ENCODE data around the gene TSPAN9.

DNA sequence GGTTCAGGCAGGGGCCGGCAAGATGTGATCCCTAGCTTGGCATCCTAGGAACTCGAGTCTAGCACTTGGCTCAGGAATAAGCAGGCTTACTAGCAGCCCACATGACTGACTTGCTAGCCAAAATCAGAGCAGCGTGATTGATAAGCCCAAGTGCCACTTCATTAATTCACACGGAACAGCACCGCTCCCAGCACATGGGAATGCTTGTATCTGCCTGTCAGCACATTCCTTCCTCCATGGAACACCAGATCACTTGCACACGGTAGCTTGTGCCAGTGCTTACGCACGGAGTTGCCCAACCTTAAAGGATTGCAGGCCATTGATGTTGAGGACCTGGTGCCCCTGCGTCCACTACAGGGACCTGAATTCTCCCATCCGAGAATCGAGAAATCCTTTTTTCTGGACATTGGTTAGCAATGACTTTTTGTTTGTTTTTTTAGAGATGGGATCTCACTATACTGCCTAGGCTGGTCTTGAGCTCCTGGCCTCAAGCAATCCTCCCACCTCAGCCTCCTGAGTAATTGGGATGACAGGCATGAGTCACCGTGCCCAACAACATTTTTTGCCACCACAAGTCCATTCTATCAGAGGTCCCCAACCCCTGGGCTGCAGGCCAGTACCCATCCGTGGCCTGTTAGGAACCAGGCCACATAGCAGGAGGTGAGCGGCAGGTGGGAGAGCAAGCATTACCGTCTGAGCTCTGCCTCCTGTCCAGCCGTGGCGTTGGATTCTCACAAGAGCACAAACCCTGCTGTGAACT lies 30.6 kb upstream of the TSPAN9 start:
- TF ChIP-seq, protein P1, sequence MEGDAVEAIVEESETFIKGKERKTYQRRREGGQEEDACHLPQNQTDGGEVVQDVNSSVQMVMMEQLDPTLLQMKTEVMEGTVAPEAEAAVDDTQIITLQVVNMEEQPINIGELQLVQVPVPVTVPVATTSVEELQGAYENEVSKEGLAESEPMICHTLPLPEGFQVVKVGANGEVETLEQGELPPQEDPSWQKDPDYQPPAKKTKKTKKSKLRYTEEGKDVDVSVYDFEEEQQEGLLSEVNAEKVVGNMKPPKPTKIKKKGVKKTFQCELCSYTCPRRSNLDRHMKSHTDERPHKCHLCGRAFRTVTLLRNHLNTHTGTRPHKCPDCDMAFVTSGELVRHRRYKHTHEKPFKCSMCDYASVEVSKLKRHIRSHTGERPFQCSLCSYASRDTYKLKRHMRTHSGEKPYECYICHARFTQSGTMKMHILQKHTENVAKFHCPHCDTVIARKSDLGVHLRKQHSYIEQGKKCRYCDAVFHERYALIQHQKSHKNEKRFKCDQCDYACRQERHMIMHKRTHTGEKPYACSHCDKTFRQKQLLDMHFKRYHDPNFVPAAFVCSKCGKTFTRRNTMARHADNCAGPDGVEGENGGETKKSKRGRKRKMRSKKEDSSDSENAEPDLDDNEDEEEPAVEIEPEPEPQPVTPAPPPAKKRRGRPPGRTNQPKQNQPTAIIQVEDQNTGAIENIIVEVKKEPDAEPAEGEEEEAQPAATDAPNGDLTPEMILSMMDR (conservative IDR thresholded peaks at IDR 0.05; ENCODE audit: low read depth, low read length) = no peak
- TF ChIP-seq POLR2A (IDR thresholded peaks at IDR 0.05; ENCODE audit: low read depth, low read length) (no peak), RCOR1 (IDR thresholded peaks at IDR 0.05; ENCODE audit: insufficient replicate concordance, low read length) (no peak), MXI1 (IDR thresholded peaks at IDR 0.05; ENCODE audit: borderline replicate concordance, low read depth, low read length) (no peak), MAFK (IDR thresholded peaks at IDR 0.05; ENCODE audit: low read depth, low read length) (no peak), BHLHE40 (IDR thresholded peaks at IDR 0.05; ENCODE audit: low read depth, low read length) (no peak), FOS (IDR thresholded peaks at IDR 0.05; ENCODE audit: low read depth, low read length) (no peak), RAD21 (IDR thresholded peaks at IDR 0.05; ENCODE audit: low read length) (no peak)
- TF ChIP-seq, protein P2, sequence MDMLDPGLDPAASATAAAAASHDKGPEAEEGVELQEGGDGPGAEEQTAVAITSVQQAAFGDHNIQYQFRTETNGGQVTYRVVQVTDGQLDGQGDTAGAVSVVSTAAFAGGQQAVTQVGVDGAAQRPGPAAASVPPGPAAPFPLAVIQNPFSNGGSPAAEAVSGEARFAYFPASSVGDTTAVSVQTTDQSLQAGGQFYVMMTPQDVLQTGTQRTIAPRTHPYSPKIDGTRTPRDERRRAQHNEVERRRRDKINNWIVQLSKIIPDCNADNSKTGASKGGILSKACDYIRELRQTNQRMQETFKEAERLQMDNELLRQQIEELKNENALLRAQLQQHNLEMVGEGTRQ (IDR thresholded peaks at IDR 0.05; ENCODE audit: low read depth, low read length) = no peak
